GM23338 (cell line): ENCODE results near the gene GPNMB. TPM values are rescaled to one million over a fixed set of nuclear protein-coding genes. Genes with fewer than 3 reads are reported as not detected.

Experiments used
- ATAC-seq: fragments of 200-7000 bp; cut with Tn5 transposase; 3 replicates; pipeline ENCODE4 v1.9.1; 2020
- DNase-seq: peaks from one replicate; pipeline ENCODE4 v3.0.0-alpha.2; 2015; ENCODE audit warnings: low spot score
- H2AFZ ChIP-seq: fragments of 200-600 bp; sonication (generic); 2 replicates; pipeline ENCODE4 v1.8.0; 2016; ENCODE audit warnings: antibody characterized with exemption, mild to moderate bottlenecking, moderate library complexity
- H3F3A ChIP-seq: fragments of 200-600 bp; sonication (generic); replicated peaks from 2 replicates; pipeline ENCODE4 v1.8.0; 2017; ENCODE audit warnings: antibody characterized with exemption, mixed run types, low read depth
- H3K27ac ChIP-seq: fragments of 200-600 bp; sonication (generic); 2 replicates; pipeline ENCODE4 v1.6.1; 2016; ENCODE audit warnings: low read depth
- H3K27me3 ChIP-seq: fragments of 200-600 bp; sonication (generic); 2 replicates; pipeline ENCODE4 v1.8.0; 2016; ENCODE audit warnings: mild to moderate bottlenecking, mixed run types, moderate library complexity; ENCODE audit not compliant: insufficient read depth
- H3K36me3 ChIP-seq: fragments of 200-600 bp; sonication (generic); 2 replicates; pipeline ENCODE4 v1.8.0; 2016; ENCODE audit warnings: mild to moderate bottlenecking; ENCODE audit not compliant: insufficient read depth
- H3K4me1 ChIP-seq: fragments of 200-600 bp; sonication (generic); 2 replicates; pipeline ENCODE4 v1.8.0; 2016; ENCODE audit warnings: mild to moderate bottlenecking, moderate library complexity; ENCODE audit not compliant: insufficient read depth
- H3K4me2 ChIP-seq: fragments of 200-600 bp; sonication (generic); 2 replicates; pipeline ENCODE4 v1.7.1; 2017; ENCODE audit warnings: mixed run types
- H3K4me3 ChIP-seq: fragments of 200-600 bp; sonication (generic); 2 replicates; pipeline ENCODE4 v1.6.1; 2016; ENCODE audit warnings: mixed run types
- H3K79me2 ChIP-seq: fragments of 200-600 bp; sonication (generic); replicated peaks from 2 replicates; pipeline ENCODE4 v1.8.0; 2017; ENCODE audit warnings: mild to moderate bottlenecking; ENCODE audit not compliant: insufficient read depth
- H3K9me2 ChIP-seq: fragments of 200-600 bp; sonication (generic); 2 replicates; pipeline ENCODE4 v1.8.0; 2017; ENCODE audit not compliant: insufficient read depth
- H4K20me1 ChIP-seq: fragments of 200-600 bp; sonication (generic); replicated peaks from 2 replicates; pipeline ENCODE4 v1.8.0; 2017; ENCODE audit warnings: mild to moderate bottlenecking; ENCODE audit not compliant: insufficient read depth
- H3K27ac Mint-ChIP-seq: 2 replicates; pipeline ENCODE4 v1.8.0; 2020; ENCODE audit warnings: inconsistent platforms, mild to moderate bottlenecking, moderate library complexity, mixed read lengths
- H3K27me3 Mint-ChIP-seq: 3 replicates; pipeline ENCODE4 v1.8.0; 2022; ENCODE audit warnings: low read depth, mild to moderate bottlenecking, moderate library complexity, mixed read lengths, inconsistent platforms; ENCODE audit not compliant: insufficient read depth, poor library complexity
- H3K36me3 Mint-ChIP-seq: 3 replicates; pipeline ENCODE4 v1.8.0; 2021; ENCODE audit warnings: low read depth, mild to moderate bottlenecking, inconsistent platforms, moderate library complexity, mixed read lengths
- H3K4me1 Mint-ChIP-seq: 3 replicates; pipeline ENCODE4 v1.8.0; 2020; ENCODE audit warnings: mild to moderate bottlenecking, inconsistent platforms, mixed read lengths
- H3K4me3 Mint-ChIP-seq: 3 replicates; pipeline ENCODE4 v1.8.0; 2021; ENCODE audit warnings: moderate library complexity, mild to moderate bottlenecking, inconsistent platforms, mixed read lengths
- H3K9me3 Mint-ChIP-seq: 3 replicates; pipeline ENCODE4 v1.8.0; 2020; ENCODE audit warnings: moderate library complexity, mild to moderate bottlenecking, inconsistent platforms, mixed read lengths
- CREB1 ChIP-seq: fragments of 250-450 bp; sonication (Bioruptor Pico); IDR thresholded peaks from 2 replicates; pipeline ENCODE4 v1.5.0; 2020; ENCODE audit warnings: low read depth, mild to moderate bottlenecking, moderate library complexity
- EZH2 ChIP-seq: fragments of 200-600 bp; sonication (generic); IDR thresholded peaks from one replicate; pipeline ENCODE4 v1.8.0; 2017; ENCODE audit warnings: antibody characterized with exemption, mild to moderate bottlenecking, low read depth; ENCODE audit not compliant: unreplicated experiment
- EZH2phosphoT487 ChIP-seq: fragments of 200-600 bp; sonication (generic); IDR thresholded peaks from one replicate; pipeline ENCODE4 v1.8.1; 2018; ENCODE audit warnings: antibody characterized with exemption; ENCODE audit not compliant: unreplicated experiment
- JUNB ChIP-seq: IDR thresholded peaks from one replicate; pipeline ENCODE4 v1.6.1; 2016; ENCODE audit warnings: antibody characterized with exemption; ENCODE audit not compliant: unreplicated experiment
- NANOG ChIP-seq: IDR thresholded peaks from 2 replicates; pipeline ENCODE4 v1.6.1; 2016; ENCODE audit warnings: antibody characterized with exemption, borderline replicate concordance
- POLR2AphosphoS5 ChIP-seq: IDR thresholded peaks from 2 replicates; pipeline ENCODE4 v1.6.1; 2016; ENCODE audit warnings: antibody characterized with exemption, low read depth
- REST ChIP-seq: IDR thresholded peaks from one replicate; pipeline ENCODE4 v1.6.1; 2018; ENCODE audit warnings: antibody characterized with exemption; ENCODE audit not compliant: unreplicated experiment
- STAT1 ChIP-seq: IDR thresholded peaks from one replicate; pipeline ENCODE4 v1.6.1; 2016; ENCODE audit warnings: antibody characterized with exemption; ENCODE audit not compliant: unreplicated experiment
- ZNF114 ChIP-seq: fragments of 250-450 bp; sonication (Bioruptor Pico); IDR thresholded peaks from 2 replicates; pipeline ENCODE4 v1.5.0; 2020; ENCODE audit warnings: mild to moderate bottlenecking, moderate library complexity
- ZNF331 ChIP-seq: fragments of 250-450 bp; sonication (Bioruptor Pico); IDR thresholded peaks from 2 replicates; pipeline ENCODE4 v1.5.0; 2020; ENCODE audit warnings: low read depth, mild to moderate bottlenecking, moderate library complexity
- polyA plus RNA-seq: library from polyadenylated mRNA; unstranded; fragments of >200 nt; fragmentation: Nextera tagmentation; extraction: Ambion mirVana; gene quantifications from 2 replicates; pipeline ENCODE4 v1.2.1, GENCODE V29; 2016
- total RNA-seq: library from RNA; depleted of rRNA; stranded (reverse); fragments of >200 nt; shearing (Covaris generic); gene quantifications from 2 replicates; pipeline ENCODE4 v1.2.3, GENCODE V29; 2014
- TF ChIP-seq, protein P1 (sequence below): fragments of 250-450 bp; sonication (Bioruptor Pico); IDR thresholded peaks from 2 replicates; pipeline ENCODE4 v1.5.0; 2020; ENCODE audit warnings: mild to moderate bottlenecking, moderate library complexity
- TF ChIP-seq, protein P2 (sequence below): IDR thresholded peaks from 2 replicates; pipeline ENCODE4 v1.6.1; 2016; ENCODE audit warnings: antibody characterized with exemption
- TF ChIP-seq, protein P3 (sequence below), 2 experiments: fragments of 200-600 bp in 1 of 2; sonication (generic) in 1 of 2; conservative IDR thresholded peaks; 2 replicates each; pipeline versions ENCODE4 v1.5.1 to v1.6.1; 2016 to 2017; ENCODE audit warnings: antibody characterized with exemption in 2 of 2, low read depth in 2 of 2, mild to moderate bottlenecking in 2 of 2, moderate library complexity in 1 of 2

The GPNMB gene
- total and polyA plus RNA-seq, 2 experiments from 2014 or later: 0.76 to 1.2 TPM

DNA sequence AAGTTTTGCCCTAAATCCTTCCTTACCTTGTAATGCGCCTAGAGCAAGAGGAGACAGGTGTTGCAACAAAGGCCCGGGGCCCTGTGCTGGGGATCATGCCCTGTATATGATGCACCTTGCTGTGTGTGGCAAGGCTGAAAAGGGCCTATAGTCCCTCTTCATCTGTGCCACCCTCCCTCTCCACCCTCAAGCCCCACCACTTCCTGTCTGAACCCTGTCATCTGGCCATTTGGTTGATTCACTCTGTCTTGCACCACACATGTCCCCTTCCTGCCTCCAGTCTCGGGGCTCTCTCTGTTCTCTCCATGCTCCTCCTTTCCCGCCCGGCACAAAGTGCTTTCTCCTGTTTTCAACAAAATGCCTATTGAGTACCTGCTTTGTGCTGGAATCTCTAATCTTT is 41.0 kb downstream of the GPNMB start:
- H3K4me1 ChIP-seq: peaks cover 8% of the 10 kb centered on the region; the same call in 1 of the 2 replicates
- H3K79me2 ChIP-seq: no peaks in the 10 kb centered on the region
- TF ChIP-seq STAT1 (no peak), EZH2phosphoT487 (no peak), POLR2AphosphoS5 (no peak), EZH2 (no peak), CREB1 (no peak), ZNF331 (CRISPR knock-in tag) (no peak), ZNF114 (CRISPR knock-in tag) (no peak), JUNB (no peak), REST (no peak), NANOG (no peak)
- TF ChIP-seq, protein P1, sequence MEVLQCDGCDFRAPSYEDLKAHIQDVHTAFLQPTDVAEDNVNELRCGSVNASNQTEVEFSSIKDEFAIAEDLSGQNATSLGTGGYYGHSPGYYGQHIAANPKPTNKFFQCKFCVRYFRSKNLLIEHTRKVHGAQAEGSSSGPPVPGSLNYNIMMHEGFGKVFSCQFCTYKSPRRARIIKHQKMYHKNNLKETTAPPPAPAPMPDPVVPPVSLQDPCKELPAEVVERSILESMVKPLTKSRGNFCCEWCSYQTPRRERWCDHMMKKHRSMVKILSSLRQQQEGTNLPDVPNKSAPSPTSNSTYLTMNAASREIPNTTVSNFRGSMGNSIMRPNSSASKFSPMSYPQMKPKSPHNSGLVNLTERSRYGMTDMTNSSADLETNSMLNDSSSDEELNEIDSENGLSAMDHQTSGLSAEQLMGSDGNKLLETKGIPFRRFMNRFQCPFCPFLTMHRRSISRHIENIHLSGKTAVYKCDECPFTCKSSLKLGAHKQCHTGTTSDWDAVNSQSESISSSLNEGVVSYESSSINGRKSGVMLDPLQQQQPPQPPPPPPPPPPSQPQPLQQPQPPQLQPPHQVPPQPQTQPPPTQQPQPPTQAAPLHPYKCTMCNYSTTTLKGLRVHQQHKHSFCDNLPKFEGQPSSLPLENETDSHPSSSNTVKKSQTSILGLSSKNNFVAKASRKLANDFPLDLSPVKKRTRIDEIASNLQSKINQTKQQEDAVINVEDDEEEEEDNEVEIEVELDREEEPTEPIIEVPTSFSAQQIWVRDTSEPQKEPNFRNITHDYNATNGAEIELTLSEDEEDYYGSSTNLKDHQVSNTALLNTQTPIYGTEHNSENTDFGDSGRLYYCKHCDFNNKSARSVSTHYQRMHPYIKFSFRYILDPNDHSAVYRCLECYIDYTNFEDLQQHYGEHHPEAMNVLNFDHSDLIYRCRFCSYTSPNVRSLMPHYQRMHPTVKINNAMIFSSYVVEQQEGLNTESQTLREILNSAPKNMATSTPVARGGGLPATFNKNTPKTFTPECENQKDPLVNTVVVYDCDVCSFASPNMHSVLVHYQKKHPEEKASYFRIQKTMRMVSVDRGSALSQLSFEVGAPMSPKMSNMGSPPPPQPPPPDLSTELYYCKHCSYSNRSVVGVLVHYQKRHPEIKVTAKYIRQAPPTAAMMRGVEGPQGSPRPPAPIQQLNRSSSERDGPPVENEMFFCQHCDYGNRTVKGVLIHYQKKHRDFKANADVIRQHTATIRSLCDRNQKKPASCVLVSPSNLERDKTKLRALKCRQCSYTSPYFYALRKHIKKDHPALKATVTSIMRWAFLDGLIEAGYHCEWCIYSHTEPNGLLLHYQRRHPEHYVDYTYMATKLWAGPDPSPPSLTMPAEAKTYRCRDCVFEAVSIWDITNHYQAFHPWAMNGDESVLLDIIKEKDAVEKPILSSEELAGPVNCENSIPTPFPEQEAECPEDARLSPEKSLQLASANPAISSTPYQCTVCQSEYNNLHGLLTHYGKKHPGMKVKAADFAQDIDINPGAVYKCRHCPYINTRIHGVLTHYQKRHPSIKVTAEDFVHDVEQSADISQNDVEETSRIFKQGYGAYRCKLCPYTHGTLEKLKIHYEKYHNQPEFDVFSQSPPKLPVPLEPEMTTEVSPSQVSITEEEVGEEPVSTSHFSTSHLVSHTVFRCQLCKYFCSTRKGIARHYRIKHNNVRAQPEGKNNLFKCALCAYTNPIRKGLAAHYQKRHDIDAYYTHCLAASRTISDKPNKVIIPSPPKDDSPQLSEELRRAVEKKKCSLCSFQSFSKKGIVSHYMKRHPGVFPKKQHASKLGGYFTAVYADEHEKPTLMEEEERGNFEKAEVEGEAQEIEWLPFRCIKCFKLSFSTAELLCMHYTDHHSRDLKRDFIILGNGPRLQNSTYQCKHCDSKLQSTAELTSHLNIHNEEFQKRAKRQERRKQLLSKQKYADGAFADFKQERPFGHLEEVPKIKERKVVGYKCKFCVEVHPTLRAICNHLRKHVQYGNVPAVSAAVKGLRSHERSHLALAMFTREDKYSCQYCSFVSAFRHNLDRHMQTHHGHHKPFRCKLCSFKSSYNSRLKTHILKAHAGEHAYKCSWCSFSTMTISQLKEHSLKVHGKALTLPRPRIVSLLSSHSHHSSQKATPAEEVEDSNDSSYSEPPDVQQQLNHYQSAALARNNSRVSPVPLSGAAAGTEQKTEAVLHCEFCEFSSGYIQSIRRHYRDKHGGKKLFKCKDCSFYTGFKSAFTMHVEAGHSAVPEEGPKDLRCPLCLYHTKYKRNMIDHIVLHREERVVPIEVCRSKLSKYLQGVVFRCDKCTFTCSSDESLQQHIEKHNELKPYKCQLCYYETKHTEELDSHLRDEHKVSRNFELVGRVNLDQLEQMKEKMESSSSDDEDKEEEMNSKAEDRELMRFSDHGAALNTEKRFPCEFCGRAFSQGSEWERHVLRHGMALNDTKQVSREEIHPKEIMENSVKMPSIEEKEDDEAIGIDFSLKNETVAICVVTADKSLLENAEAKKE (CRISPR knock-in tag): no peak
- TF ChIP-seq, protein P2, sequence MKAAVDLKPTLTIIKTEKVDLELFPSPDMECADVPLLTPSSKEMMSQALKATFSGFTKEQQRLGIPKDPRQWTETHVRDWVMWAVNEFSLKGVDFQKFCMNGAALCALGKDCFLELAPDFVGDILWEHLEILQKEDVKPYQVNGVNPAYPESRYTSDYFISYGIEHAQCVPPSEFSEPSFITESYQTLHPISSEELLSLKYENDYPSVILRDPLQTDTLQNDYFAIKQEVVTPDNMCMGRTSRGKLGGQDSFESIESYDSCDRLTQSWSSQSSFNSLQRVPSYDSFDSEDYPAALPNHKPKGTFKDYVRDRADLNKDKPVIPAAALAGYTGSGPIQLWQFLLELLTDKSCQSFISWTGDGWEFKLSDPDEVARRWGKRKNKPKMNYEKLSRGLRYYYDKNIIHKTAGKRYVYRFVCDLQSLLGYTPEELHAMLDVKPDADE: no peak
- TF ChIP-seq, protein P3, sequence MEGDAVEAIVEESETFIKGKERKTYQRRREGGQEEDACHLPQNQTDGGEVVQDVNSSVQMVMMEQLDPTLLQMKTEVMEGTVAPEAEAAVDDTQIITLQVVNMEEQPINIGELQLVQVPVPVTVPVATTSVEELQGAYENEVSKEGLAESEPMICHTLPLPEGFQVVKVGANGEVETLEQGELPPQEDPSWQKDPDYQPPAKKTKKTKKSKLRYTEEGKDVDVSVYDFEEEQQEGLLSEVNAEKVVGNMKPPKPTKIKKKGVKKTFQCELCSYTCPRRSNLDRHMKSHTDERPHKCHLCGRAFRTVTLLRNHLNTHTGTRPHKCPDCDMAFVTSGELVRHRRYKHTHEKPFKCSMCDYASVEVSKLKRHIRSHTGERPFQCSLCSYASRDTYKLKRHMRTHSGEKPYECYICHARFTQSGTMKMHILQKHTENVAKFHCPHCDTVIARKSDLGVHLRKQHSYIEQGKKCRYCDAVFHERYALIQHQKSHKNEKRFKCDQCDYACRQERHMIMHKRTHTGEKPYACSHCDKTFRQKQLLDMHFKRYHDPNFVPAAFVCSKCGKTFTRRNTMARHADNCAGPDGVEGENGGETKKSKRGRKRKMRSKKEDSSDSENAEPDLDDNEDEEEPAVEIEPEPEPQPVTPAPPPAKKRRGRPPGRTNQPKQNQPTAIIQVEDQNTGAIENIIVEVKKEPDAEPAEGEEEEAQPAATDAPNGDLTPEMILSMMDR (conservative IDR thresholded peaks at IDR 0.05; ENCODE audit: low read depth in 2 of 2): no peak
- Mint-ChIP-seq H3K4me1 (peaks cover 14% of the 10 kb centered on the region; the same call in 2 of the 3 replicates), H3K9me3 (no peaks in the 10 kb centered on the region), H3K4me3 (no peak overlapping the region), H3K36me3 (no peaks in the 10 kb centered on the region), H3K27ac (no peak overlapping the region), H3K27me3 (no peaks in the 10 kb centered on the region)
- no peak overlapping the region for H3K4me2 ChIP-seq
- ATAC-seq (peak; percentile 42), DNase-seq (no peak)
- H3K4me3 ChIP-seq: no peak overlapping the region
- H3K9me2 ChIP-seq: no peaks in the 10 kb centered on the region
- H2AFZ ChIP-seq: peak overlapping the region; percentile 92
- no peaks in the 10 kb centered on the region for H3F3A ChIP-seq
- no peaks in the 10 kb centered on the region for H3K36me3 ChIP-seq
- no peak overlapping the region for H3K27ac ChIP-seq
- no peaks in the 10 kb centered on the region for H3K27me3 ChIP-seq
- H4K20me1 ChIP-seq: no peaks in the 10 kb centered on the region
